ENCODE results near the gene CHGA. TPM values are rescaled to one million over a fixed set of nuclear protein-coding genes. Genes with fewer than 3 reads are reported as not detected.

CHGA gene
- total RNA-seq, 1 donor from 2014 or later, result not detected

DNA sequence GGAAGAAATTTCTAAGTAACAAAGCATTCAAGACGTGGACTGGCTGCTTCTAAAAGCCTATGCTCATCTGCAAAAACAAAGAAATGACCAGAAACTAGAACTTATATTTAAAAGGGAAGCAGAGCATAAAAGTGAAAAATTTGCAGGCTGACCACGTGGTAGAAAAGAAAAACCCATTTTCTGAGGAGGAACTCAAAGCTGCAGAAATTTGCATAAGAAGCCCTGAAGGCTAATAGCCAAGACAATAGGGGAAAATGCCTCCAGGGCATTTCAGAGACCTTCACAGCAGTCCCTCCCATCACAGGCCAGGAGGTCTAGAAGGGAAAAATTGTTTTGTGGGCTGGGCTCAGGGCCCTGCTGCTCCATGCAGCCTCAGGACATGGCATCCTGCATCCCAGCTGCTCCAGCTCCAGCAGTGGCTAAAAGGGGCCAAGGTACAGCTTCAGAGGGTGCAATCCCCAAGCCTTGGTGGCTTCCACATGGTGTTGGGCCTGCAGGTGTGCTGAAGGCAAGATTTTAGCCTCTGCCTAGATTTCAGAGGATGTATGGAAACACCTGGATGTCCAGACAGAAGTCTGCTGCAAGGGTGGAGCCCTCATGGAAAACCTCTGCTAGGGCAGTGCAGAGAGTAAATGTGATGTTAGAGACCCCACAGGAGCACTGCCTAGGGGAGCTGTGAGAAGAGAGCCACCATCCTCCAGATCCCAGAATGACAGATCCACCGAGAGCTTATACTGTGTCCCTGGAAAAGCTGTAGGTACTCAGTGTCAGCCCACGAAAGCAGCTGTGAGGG, 55.5 kb downstream of the CHGA start:
- Mint-ChIP-seq H3K9me3 (peaks cover 32% of the 10 kb centered on the region), H3K4me3 (no peak overlapping the region), H3K36me3 (peaks cover 43% of the 10 kb centered on the region), H3K4me1 (no peaks in the 10 kb centered on the region), H3K27ac (no peak overlapping the region), H3K27me3 (ENCODE audit: low read depth) (no peaks in the 10 kb centered on the region)
- DNase-seq (ENCODE audit: low spot score in 2 of 2, unreplicated experiment in 2 of 2), result no peak
- TF ChIP-seq CTCF (IDR thresholded peaks at IDR 0.05; ENCODE audit: unreplicated experiment), result no peak

DNA sequence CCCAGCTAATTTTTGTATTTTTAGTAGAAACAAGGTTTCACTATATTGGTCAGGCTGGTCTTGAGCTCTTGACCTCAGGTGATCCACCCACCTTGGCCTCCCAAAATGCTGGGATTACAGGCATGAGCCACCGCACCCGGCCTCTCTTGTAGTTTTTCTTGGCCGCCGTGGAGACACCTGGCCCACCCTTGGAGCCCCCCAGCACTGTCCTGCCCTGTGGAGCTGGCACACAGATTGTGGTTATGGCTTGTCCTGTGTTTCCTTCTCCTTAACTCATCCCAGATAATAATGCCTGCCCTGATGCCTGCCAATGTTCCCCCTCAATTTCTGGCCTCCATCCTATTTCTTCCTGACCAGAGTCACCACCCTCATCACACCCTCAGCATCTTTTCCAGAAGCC, 57.9 kb downstream of the CHGA start:
- H3K4me3 Mint-ChIP-seq, result no peak overlapping the region
- H3K36me3 Mint-ChIP-seq, result peaks cover 40% of the 10 kb centered on the region
- no peaks in the 10 kb centered on the region for H3K27me3 Mint-ChIP-seq (ENCODE audit: low read depth)
- no peak for DNase-seq (ENCODE audit: low spot score in 2 of 2, unreplicated experiment in 2 of 2)
- H3K4me1 Mint-ChIP-seq, result no peaks in the 10 kb centered on the region
- no peak overlapping the region for H3K27ac Mint-ChIP-seq
- TF ChIP-seq CTCF (IDR thresholded peaks at IDR 0.05; ENCODE audit: unreplicated experiment), result no peak
- H3K9me3 Mint-ChIP-seq, result peaks cover 30% of the 10 kb centered on the region

DNA sequence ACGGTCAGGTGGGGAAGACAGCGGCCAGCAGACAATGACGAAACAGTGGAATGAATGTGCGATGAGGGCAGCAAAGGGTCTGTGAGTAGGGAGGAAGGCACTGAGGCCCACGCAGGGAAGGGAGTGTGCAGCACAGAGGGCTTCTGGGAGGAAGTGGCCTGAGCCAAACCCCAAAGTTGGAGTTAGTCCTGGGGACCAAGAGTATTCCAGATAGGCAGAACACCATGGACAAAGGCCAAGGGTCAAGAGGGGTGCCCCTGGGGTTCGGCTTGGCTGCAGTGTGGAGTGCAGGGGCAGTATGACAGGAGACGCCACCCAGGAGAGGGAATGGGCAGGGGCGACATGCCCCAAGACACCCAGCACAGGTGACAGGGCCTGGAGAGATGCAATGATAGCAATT, 58.8 kb downstream of the CHGA start:
- DNase-seq (ENCODE audit: low spot score in 2 of 2, unreplicated experiment in 2 of 2), result no peak
- Mint-ChIP-seq H3K27me3 (ENCODE audit: low read depth) (no peaks in the 10 kb centered on the region), H3K4me1 (peaks cover 4% of the 10 kb centered on the region), H3K36me3 (peaks cover 33% of the 10 kb centered on the region), H3K4me3 (no peak overlapping the region), H3K9me3 (peaks cover 23% of the 10 kb centered on the region), H3K27ac (no peak overlapping the region)
- no peak for TF ChIP-seq CTCF (IDR thresholded peaks at IDR 0.05; ENCODE audit: unreplicated experiment)

DNA sequence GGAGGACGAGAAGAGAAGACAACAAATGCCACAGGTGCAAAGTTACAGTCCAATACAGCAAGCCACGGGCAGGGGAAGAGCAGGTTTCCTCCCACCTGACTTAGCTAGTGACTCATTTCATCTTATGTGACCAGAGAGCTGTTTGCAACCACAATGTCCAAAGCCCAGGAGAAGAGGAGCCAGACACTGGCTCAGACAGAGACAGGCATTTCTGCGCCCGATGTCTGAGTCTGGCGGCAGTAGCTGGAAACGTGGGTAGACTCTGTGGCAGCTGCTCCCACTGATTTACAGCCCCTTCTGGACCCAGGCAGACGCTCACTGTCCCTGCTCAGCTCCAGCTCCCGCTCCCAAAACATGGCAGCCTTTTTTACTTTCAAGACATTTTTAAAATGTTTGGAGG, 60.0 kb downstream of the CHGA start:
- H3K27ac Mint-ChIP-seq, result no peak overlapping the region
- H3K4me3 Mint-ChIP-seq, result no peak overlapping the region
- no peak for TF ChIP-seq CTCF (IDR thresholded peaks at IDR 0.05; ENCODE audit: unreplicated experiment)
- no peaks in the 10 kb centered on the region for H3K27me3 Mint-ChIP-seq (ENCODE audit: low read depth)
- H3K9me3 Mint-ChIP-seq, result peaks cover 11% of the 10 kb centered on the region
- peaks cover 22% of the 10 kb centered on the region for H3K36me3 Mint-ChIP-seq
- H3K4me1 Mint-ChIP-seq, result peaks cover 4% of the 10 kb centered on the region
- DNase-seq (ENCODE audit: low spot score in 2 of 2, unreplicated experiment in 2 of 2), result no peak

- H3K4me1 Mint-ChIP-seq, result peaks cover 6% of the 10 kb centered on the region
Observed at GRCh38 chr14:92984082-92984788, 61.3 kb downstream of the CHGA start.

More at GRCh38 chr14:92984082-92984788, 61.3 kb downstream of the CHGA start:
- Mint-ChIP-seq H3K36me3 (peaks cover 16% of the 10 kb centered on the region), H3K27ac (no peak overlapping the region), H3K9me3 (peaks cover 5% of the 10 kb centered on the region), H3K27me3 (ENCODE audit: low read depth) (no peaks in the 10 kb centered on the region), H3K4me3 (no peak overlapping the region)
- no peak for TF ChIP-seq CTCF (IDR thresholded peaks at IDR 0.05; ENCODE audit: unreplicated experiment)
- no peak for DNase-seq (ENCODE audit: low spot score in 2 of 2, unreplicated experiment in 2 of 2)

Other genes starting within 250 kb of the CHGA start
- 52.2 to 54.2 TPM (median 52.5 TPM) in 3 replicates for gene LGMN, start 174.5 kb upstream of the CHGA start, total RNA-seq
- 32.3 to 36.3 TPM (median 34.0 TPM) in 3 replicates for gene GOLGA5, start 128.8 kb upstream of the CHGA start, total RNA-seq
- 23.2 to 30.5 TPM (median 27.5 TPM) in 3 replicates for gene ITPK1, start 192.8 kb downstream of the CHGA start, total RNA-seq